DMS 273 (cell line): ENCODE results near the gene IQGAP2.

Source experiments
- DNase-seq: peaks from one replicate; lab custom pipeline; 2025; ENCODE audit not compliant: unreplicated experiment; lab: John Stamatoyannopoulos, UW

IQGAP2 gene

DNA sequence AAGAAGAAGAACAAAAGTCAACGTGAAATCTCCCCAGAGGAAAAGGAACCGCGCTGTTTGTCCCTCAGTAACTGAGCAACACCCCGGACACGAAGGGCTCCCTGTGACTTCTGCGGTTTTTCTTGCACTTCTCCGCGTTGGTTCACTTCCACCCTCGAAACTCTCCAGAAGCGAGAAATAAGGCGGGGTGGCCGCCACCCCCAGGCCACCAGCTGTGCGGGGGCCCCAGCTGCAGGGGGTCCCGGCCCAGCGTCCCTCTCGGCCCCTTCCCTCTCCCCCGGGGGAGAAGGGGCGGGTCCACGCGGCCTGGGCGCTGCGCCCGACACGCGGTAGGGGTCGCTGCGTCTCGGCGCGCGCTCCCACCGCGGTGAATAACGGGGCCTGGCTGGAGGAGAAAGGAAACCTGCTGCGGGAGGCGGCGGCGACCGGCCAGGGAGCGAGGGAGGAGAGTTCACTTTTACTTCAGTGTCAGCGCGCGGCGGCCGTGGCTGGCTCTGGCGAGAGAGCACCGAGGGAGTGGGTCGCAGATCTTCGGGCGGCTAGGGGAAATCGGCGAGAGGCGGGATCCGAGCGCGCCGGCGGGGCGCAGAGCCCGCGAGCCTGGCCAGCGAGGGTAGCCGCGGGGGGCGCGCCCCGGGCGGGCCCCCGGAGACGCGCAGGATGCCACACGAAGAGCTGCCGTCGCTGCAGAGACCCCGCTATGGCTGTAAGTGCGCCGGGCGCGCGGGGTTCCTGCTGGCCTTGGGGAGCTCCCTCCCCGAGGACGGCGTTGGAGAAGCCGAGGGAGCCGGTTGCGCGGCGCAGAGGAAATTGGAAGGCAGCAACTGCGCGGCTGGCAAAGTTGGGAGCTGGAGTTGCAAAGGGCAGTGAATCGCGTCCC lies at the start of gene IQGAP2:
TSS of gene IQGAP2 (plus strand) at position 400 of the 880 bp plus-strand sequence. CDS start at position 661, 261 bp downstream.
- DNase-seq = peak; percentile 89

DNA sequence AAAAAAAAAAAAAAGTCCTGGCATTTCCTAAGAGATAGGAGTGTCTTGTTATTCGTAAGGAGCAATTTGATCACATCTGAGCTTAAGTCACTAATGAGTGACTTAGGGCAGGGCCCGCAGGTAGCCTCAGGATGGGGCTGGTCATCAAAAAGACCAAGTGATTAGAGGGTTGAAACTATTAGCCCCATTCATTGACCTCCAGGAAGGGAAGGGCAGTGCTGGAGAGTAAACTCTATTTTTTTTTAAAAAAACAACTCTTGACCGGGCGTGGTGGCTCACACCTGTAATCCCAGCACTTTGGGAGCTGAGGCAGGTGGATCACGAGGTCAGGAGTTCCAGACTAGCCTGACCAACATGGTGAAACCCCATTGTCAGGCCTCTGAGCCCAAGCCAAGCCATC lies 46.2 kb upstream of the IQGAP2 start:
- no peak for DNase-seq

DNA sequence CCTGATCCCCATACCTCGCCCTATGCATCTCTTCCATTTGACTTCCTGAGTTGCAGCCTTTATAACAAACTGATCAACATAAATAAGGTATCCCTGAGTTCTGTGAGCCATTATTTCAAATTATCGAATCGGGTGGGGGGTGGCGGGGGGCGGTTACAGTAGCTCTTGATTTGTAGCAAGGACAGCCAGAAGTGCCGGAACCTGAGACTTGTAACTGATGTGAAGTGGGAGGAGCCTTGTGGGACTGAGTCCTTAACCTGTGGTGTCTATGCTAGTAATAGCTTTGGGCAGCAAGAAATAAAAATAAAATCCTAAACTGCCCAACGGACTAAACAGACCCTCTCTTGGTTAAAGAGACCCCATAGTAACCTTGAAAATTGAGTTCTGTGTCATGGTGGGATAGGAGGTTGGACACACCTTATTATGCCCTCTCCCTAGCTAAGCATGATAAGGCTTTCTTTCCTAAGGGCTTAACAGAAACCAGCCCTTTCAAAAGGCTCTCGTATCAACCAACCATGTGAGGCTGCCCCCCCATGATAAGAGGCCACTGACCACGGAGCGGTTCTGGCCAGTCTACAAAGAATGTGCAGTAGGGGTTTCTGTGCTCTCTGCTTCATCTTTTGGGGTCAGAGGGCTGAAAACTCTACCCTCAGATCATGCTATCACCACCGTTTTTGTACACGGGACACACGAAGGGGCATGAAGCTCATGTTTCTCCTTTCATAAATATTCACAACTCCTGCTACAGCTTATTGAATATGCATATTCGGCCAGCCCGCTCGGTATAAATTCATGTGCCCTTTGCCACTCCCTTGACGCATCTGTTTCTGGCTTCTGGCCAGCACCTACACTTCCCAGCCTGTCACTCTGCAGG lies 39.5 kb upstream of the IQGAP2 start:
- DNase-seq = peak; percentile 90

- DNase-seq = no peak
Observed at GRCh38 chr5:76364226-76364589, 38.9 kb upstream of the IQGAP2 start.

GRCh38 chr5:76365561-76365960 lies 37.5 kb upstream of the IQGAP2 start:
- DNase-seq = no peak

DNA sequence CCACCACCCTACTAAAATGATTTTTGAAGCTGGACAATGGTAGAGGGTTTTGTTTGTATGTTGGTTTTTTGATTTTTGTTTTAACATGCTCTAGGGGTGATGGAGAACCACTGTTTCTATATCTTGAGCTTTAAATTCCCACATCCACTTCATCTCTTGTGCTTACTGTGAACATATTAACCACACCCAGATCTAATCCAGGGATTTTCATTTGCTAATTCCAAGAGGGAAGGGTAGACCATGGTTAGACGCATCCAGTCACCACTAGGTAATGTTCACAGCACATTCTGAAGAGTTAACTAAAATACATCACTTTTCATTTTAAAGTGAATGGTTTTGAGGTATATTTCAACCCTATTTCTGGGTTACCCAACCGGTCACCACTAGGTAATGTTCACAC lies 36.5 kb upstream of the IQGAP2 start:
- DNase-seq = no peak

- no peak for DNase-seq
Observed at GRCh38 chr5:76367623-76368371, 35.3 kb upstream of the IQGAP2 start.

- DNase-seq = no peak
Observed at GRCh38 chr5:76368941-76369340, 34.1 kb upstream of the IQGAP2 start.

DNA sequence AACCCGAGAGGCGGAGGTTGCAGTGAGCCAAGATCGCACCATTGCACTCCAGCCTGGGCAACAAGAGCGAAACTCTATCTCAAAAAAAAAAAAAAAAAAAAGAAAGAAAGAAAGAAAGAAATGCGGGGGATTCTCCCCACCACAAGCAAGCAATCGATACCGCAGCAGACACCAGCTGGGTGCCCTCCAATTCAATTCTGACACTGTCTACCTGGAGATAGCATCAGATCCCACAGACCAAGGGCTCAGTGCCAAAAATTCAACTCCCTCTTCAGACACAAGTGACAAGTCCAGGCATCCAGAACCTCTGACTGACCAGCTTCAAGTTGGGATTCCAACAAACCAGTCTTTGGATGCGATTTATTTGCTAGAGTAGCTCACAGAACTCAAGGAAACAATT lies 33.4 kb upstream of the IQGAP2 start:
- DNase-seq = peak; percentile 13

GRCh38 chr5:76371960-76372322 lies 31.1 kb upstream of the IQGAP2 start:
- no peak for DNase-seq

DNA sequence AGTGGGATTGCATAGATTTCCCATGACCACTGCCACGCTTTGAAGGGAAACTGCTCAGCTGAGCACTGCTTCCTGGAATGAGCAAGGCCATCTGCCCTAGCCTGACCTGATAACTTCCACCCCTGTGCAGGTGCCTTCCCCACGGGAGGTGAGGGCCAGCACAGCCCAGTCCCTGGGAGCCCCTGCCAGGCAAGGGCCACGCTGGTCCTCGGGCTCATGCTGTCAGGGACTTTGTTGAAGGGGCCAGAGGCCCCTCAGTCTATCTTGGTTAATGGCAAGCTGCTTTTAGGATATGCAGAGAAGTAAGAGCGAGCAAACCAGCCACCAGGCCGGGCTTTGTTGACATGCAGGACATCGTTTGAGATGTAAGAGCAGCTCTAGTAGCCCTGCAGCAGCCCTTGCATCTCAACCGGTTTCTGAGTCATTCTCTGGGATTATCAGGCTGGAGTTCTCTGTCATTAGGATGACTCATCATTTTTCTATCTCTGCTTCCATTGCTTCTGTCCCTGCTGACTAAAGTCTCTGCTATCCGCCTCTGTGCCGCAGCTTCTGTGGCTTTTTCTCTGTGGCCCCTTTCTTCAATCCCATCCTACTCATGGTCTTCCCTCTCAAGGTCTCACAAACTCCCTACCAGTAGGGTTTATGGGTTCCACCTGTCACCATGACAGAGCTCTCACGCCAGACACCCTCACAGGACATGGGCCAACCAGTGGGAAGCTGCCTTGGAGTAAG lies 30.6 kb upstream of the IQGAP2 start:
- DNase-seq = peak; percentile 20

GRCh38 chr5:76376148-76376865 lies 26.8 kb upstream of the IQGAP2 start:
- DNase-seq = no peak

- DNase-seq = no peak
Observed at GRCh38 chr5:76376866-76377230, 26.2 kb upstream of the IQGAP2 start.

- DNase-seq = no peak
Observed at GRCh38 chr5:76378355-76378754, 24.7 kb upstream of the IQGAP2 start.

- DNase-seq = no peak
Observed at GRCh38 chr5:76379316-76379715, 23.8 kb upstream of the IQGAP2 start.

- no peak for DNase-seq
Observed at GRCh38 chr5:76379855-76380254, 23.2 kb upstream of the IQGAP2 start.

DNA sequence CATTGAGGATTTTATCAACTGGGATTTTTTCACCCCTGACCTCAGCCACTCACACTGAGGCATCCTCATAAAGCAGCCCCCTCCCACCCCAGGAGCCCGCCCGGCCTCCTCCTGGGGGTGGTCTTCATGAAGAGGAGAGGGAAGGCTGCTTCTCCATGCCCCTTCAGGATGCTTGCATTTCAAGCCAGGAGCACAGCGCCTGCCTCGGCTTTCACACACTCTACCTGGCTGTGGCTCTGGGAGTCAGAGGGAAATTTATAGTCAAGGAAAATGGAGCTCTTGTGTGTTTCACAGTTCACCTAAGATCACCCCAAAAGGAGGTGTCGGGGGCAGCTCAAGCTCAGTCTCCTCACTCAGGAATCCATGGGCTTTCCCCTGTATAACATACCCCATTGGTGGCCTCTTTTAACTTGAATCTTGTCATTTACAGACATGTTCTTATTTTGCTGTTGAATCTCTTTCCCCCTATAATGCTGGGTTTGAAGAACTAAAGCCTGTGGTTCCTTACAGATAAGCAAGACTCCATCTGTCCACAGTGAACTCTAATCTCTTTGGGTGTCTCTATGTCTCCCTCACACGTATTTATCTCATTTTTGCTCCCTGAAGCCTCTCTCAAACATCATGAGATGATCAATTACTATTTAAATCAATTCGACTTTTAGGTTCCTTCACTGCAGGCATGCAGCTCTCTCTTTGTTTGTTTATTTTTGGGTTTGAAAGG lies 22.6 kb upstream of the IQGAP2 start:
- no peak for DNase-seq

- no peak for DNase-seq
Observed at GRCh38 chr5:76383126-76383832, 19.8 kb upstream of the IQGAP2 start.

- peak; percentile 29 for DNase-seq
Observed at GRCh38 chr5:76384189-76384588, 18.9 kb upstream of the IQGAP2 start.
